ENCODE measurements around the gene SNRPB. TPM values are rescaled to one million over a fixed set of nuclear protein-coding genes. Genes with fewer than 3 reads are reported as not detected.
A peak's percentile ranks its signal among the peaks of the same experiment; 100 is the strongest.
"Not testable (repeated sequence)": the region's sequence is repeated elsewhere in the genome, so short reads cannot be mapped to it uniquely, and the experiment has no call there.

The SNRPB gene
- total RNA-seq, 1 donor from 2014 or later, result 215 TPM

GRCh38 chr20:2507875-2508630 is 37.5 kb upstream of the SNRPB start:
- H3K27me3 Mint-ChIP-seq, result peaks cover 15% of the 10 kb centered on the region
- H3K4me1 Mint-ChIP-seq, result peaks cover 23% of the 10 kb centered on the region
- H3K36me3 Mint-ChIP-seq (ENCODE audit: low read depth), result peaks cover 6% of the 10 kb centered on the region
- ChIA-PET POLR2A (interaction anchor here (1.0 to 3.7 kb wide), 6 partner anchors 14 to 537 kb away, joined by 3 to 32 read pairs (median 6); partner anchors contain the start of genes IDH3B and SNRPB), CTCF (interaction anchor here (1.2 to 3.6 kb wide), 3 partner anchors 13 to 221 kb away, joined by 3 to 20 read pairs (median 6); no protein-coding TSS in a partner anchor)
- H3K4me3 Mint-ChIP-seq, result peak overlapping the region; percentile 100
- DNase-seq, result no peak
- peak overlapping the region; percentile 96 for H3K27ac Mint-ChIP-seq
- intact Hi-C loops (cut with micrococcal nuclease), result loop anchor here (1.0 to 5.0 kb wide), 3 partner anchors 38 to 964 kb away; partner anchors contain the start of genes ATRN, NOP56 and SNRPB
- peak; percentile 7 for ATAC-seq (ENCODE audit: low read depth)
- TF ChIP-seq CTCF (IDR thresholded peaks at IDR 0.05), result no peak
- no peaks in the 10 kb centered on the region for H3K9me3 Mint-ChIP-seq

- no peak for DNase-seq
- H3K9me3 Mint-ChIP-seq, result no peaks in the 10 kb centered on the region
- ATAC-seq (ENCODE audit: low read depth), result no peak
- POLR2A ChIA-PET, result interaction anchor here (3.4 to 3.7 kb wide), 2 partner anchors 17 to 37 kb away, joined by 16 to 32 read pairs; partner anchors contain the start of gene SNRPB
- peak overlapping the region; percentile 100 for H3K4me3 Mint-ChIP-seq
- H3K4me1 Mint-ChIP-seq, result peaks cover 23% of the 10 kb centered on the region
- peak overlapping the region; percentile 96 for H3K27ac Mint-ChIP-seq
- CTCF ChIA-PET, result interaction anchor here (1.2 to 3.6 kb wide), 2 partner anchors 14 to 221 kb away, joined by 3 to 20 read pairs; no protein-coding TSS in a partner anchor
- peaks cover 6% of the 10 kb centered on the region for H3K36me3 Mint-ChIP-seq (ENCODE audit: low read depth)
- H3K27me3 Mint-ChIP-seq, result peaks cover 13% of the 10 kb centered on the region
- no peak for TF ChIP-seq CTCF (IDR thresholded peaks at IDR 0.05)
- intact Hi-C loops (cut with micrococcal nuclease), result loop anchor here (5.0 kb wide), 2 partner anchors 145 to 965 kb away; partner anchors contain the start of genes ATRN and NOP56
Observed at GRCh38 chr20:2507464-2507863, 36.9 kb upstream of the SNRPB start.

- H3K9me3 Mint-ChIP-seq; CTCF ChIA-PET; DNase-seq; ATAC-seq (ENCODE audit: low read depth); POLR2A ChIA-PET; H3K36me3 Mint-ChIP-seq (ENCODE audit: low read depth); H3K4me3 Mint-ChIP-seq; H3K27me3 Mint-ChIP-seq; H3K27ac Mint-ChIP-seq: not testable (repeated sequence)
- intact Hi-C loops (cut with micrococcal nuclease), result loop anchor here (5.0 kb wide), 2 partner anchors 146 to 966 kb away; partner anchors contain the start of genes ATRN and NOP56
- peaks cover 23% of the 10 kb centered on the region for H3K4me1 Mint-ChIP-seq
Observed at GRCh38 chr20:2506426-2506825, 35.8 kb upstream of the SNRPB start.

- H3K27ac Mint-ChIP-seq; H3K27me3 Mint-ChIP-seq; ATAC-seq (ENCODE audit: low read depth); DNase-seq; H3K4me3 Mint-ChIP-seq; CTCF ChIA-PET; POLR2A ChIA-PET; H3K9me3 Mint-ChIP-seq: not testable (repeated sequence)
- intact Hi-C loops (cut with micrococcal nuclease), result loop anchor here (5.0 kb wide), 2 partner anchors 147 to 967 kb away; partner anchors contain the start of genes ATRN and NOP56
- H3K4me1 Mint-ChIP-seq, result peaks cover 23% of the 10 kb centered on the region
- peaks cover 18% of the 10 kb centered on the region for H3K36me3 Mint-ChIP-seq (ENCODE audit: low read depth)
Observed at GRCh38 chr20:2504803-2505202, 34.2 kb upstream of the SNRPB start.

- H3K27ac Mint-ChIP-seq; H3K9me3 Mint-ChIP-seq; CTCF ChIA-PET; H3K4me3 Mint-ChIP-seq; POLR2A ChIA-PET; intact Hi-C loops (cut with micrococcal nuclease); H3K27me3 Mint-ChIP-seq; ATAC-seq (ENCODE audit: low read depth); DNase-seq: not testable (repeated sequence)
- Mint-ChIP-seq H3K36me3 (ENCODE audit: low read depth) (peaks cover 26% of the 10 kb centered on the region), H3K4me1 (peaks cover 11% of the 10 kb centered on the region)
Observed at GRCh38 chr20:2502808-2503384, 32.3 kb upstream of the SNRPB start.

- POLR2A ChIA-PET, result no interaction called here
- Mint-ChIP-seq H3K36me3 (ENCODE audit: low read depth) (peaks cover 86% of the 10 kb centered on the region), H3K27ac (no peak overlapping the region), H3K4me3 (no peak overlapping the region), H3K4me1 (no peaks in the 10 kb centered on the region), H3K27me3 (no peaks in the 10 kb centered on the region), H3K9me3 (peaks cover 5% of the 10 kb centered on the region)
- no peak for TF ChIP-seq CTCF (IDR thresholded peaks at IDR 0.05)
- CTCF ChIA-PET, result no interaction called here
- DNase-seq (no peak), ATAC-seq (ENCODE audit: low read depth) (no peak)
- intact Hi-C loops (cut with micrococcal nuclease), result no loop called here
Observed at GRCh38 chr20:2485661-2486060, 15.1 kb upstream of the SNRPB start.
